Panc1 (cell line): ENCODE data around the gene CYTH4. TPM values are rescaled to one million over a fixed set of nuclear protein-coding genes. Genes with fewer than 3 reads are reported as not detected.

Experiments used
- ATAC-seq: fragments of 200-7000 bp; cut with Tn5 transposase; 2 replicates; pipeline ENCODE4 v1.9.1; 2020; ENCODE audit warnings: mild to moderate bottlenecking, moderate library complexity
- BruUV-seq: library from RNA; stranded (reverse); fragments of 400-500 nt; replicated peaks from 2 replicates; lab custom pipeline; 2021; lab: Mats Ljungman, UMichigan
- CTCF ChIA-PET: fragments of 300-600 bp; sonication (Branson Sonifier 250); formaldehyde crosslinking; loops from one replicate; lab custom pipeline; 2022; ENCODE audit warnings: antibody characterized with exemption; lab: Charles Lee
- POLR2A ChIA-PET: fragments of 300-600 bp; sonication (Branson Sonifier 250); formaldehyde crosslinking; loops from one replicate; lab custom pipeline; 2022; ENCODE audit warnings: antibody characterized with exemption; lab: Charles Lee
- DNase-seq: peaks from one replicate; pipeline ENCODE4 v3.0.0-alpha.2; 2010; ENCODE audit warnings: low read depth, low spot score
- H3K27ac ChIP-seq: 2 replicates; pipeline ENCODE4 v1.5.1; 2011; ENCODE audit warnings: mild to moderate bottlenecking, low read length, inconsistent platforms
- H3K27me3 ChIP-seq: fragments of 200-500 bp; sonication (Bioruptor generic); 2 replicates; pipeline ENCODE4 v1.6.0; 2014; ENCODE audit warnings: low read length, inconsistent platforms; ENCODE audit not compliant: control insufficient read depth, insufficient read depth
- H3K36me3 ChIP-seq: fragments of 200-500 bp; sonication (Bioruptor generic); 2 replicates; pipeline ENCODE4 v1.5.1; 2014; ENCODE audit warnings: inconsistent platforms, mild to moderate bottlenecking, low read length, moderate library complexity; ENCODE audit not compliant: control insufficient read depth, insufficient read depth
- H3K4me1 ChIP-seq: 2 replicates; pipeline ENCODE4 v1.5.1; 2011; ENCODE audit warnings: inconsistent platforms, mild to moderate bottlenecking, low read length, moderate library complexity; ENCODE audit not compliant: control insufficient read depth, insufficient read depth
- H3K4me3 ChIP-seq, 2 experiments: 2 replicates each; pipeline ENCODE4 v1.5.1; 2011 to 2012; ENCODE audit warnings: low read depth in 2 of 2, low read length in 2 of 2, mild to moderate bottlenecking in 2 of 2, inconsistent platforms in 1 of 2, moderate library complexity in 1 of 2
- H3K9me3 ChIP-seq: fragments of 200-500 bp; sonication (Bioruptor generic); 2 replicates; pipeline ENCODE4 v1.5.1; 2014; ENCODE audit warnings: low read depth, mild to moderate bottlenecking, inconsistent platforms, low read length, moderate library complexity; ENCODE audit not compliant: control insufficient read depth, insufficient read depth
- CTCF ChIP-seq: fragments of 450-650 bp; IDR thresholded peaks from 2 replicates; pipeline ENCODE4 v1.5.1; 2017; ENCODE audit warnings: mild to moderate bottlenecking
- POLR2AphosphoS5 ChIP-seq: IDR thresholded peaks from 2 replicates; pipeline ENCODE4 v1.6.1; 2012; ENCODE audit warnings: mild to moderate bottlenecking, low read depth, low read length, moderate library complexity
- REST ChIP-seq, 2 experiments: IDR thresholded peaks; 2 replicates each; pipeline ENCODE4 v1.6.1; 2011 to 2012; ENCODE audit warnings: low read depth in 2 of 2, control low read depth in 1 of 2, low read length in 1 of 2, mild to moderate bottlenecking in 1 of 2, moderate library complexity in 1 of 2; ENCODE audit not compliant: insufficient read depth in 1 of 2
- SIN3A ChIP-seq: IDR thresholded peaks from 2 replicates; pipeline ENCODE4 v1.6.1; 2012; ENCODE audit warnings: low read depth, mild to moderate bottlenecking, low read length, moderate library complexity, borderline replicate concordance; ENCODE audit not compliant: insufficient read depth
- TCF7L2 ChIP-seq: IDR thresholded peaks from 2 replicates; pipeline ENCODE4 v1.6.1; 2011; ENCODE audit warnings: mild to moderate bottlenecking, low read depth, low read length, inconsistent platforms
- in situ Hi-C: cut with HindIII; loops from 2 replicates; pipeline ENCODE4 v1.10.0; 2016; ENCODE audit warnings: low sequenced_read_pairs, low pct_unique_long_range_greater_than_20kb
- intact Hi-C: fragments of 100-400 bp; cut with micrococcal nuclease; formaldehyde crosslinking; loops from one replicate; pipeline ENCODE4 v1.10.0; 2022; ENCODE audit not compliant: unreplicated experiment
- total RNA-seq: library from RNA; stranded (reverse); gene quantifications from one replicate; pipeline ENCODE4 v1.2.1, GENCODE V29; 2021; ENCODE audit not compliant: unreplicated experiment

Gene CYTH4
- total RNA-seq, 1 experiment from 2014 or later: 1.3 TPM

- in situ Hi-C loops (no loop called here), intact Hi-C loops (loop anchor here (5.0 kb wide), 1 partner anchor 109 kb away; the partner anchor contains the start of gene ELFN2)
- ATAC-seq (no peak), DNase-seq (no peak)
- Histone ChIP-seq H3K9me3 (no peaks in the 10 kb centered on the region), H3K27ac (no peak overlapping the region), H3K36me3 (no peaks in the 10 kb centered on the region), H3K27me3 (no peaks in the 10 kb centered on the region), H3K4me3 (no peak overlapping the region), H3K4me1 (peaks cover 20% of the 10 kb centered on the region)
- TF ChIP-seq CTCF: no peak; the same call in 1 of the 2 replicates
- TF ChIP-seq REST (IDR thresholded peaks at IDR 0.05; ENCODE audit: insufficient read depth in 1 of 2, low read depth in 2 of 2, low read length in 1 of 2): no peak
- no peak for TF ChIP-seq POLR2AphosphoS5
- TF ChIP-seq TCF7L2: no peak
- no peak for TF ChIP-seq SIN3A
- POLR2A ChIA-PET: no interaction called here
- CTCF ChIA-PET: interaction anchor here (0.8 to 2.7 kb wide), 2 partner anchors 110 to 138 kb away, joined by 4 to 10 read pairs; no protein-coding TSS in a partner anchor
- no TSS peak for BruUV-seq
Measured at GRCh38 chr22:37318364-37319109, 36.2 kb downstream of the CYTH4 start.

- BruUV-seq: no TSS peak
- POLR2A ChIA-PET: no interaction called here
- Histone ChIP-seq H3K9me3 (no peaks in the 10 kb centered on the region), H3K4me3 (no peak overlapping the region), H3K27ac (no peak overlapping the region), H3K36me3 (no peaks in the 10 kb centered on the region), H3K4me1 (peaks cover 11% of the 10 kb centered on the region), H3K27me3 (no peaks in the 10 kb centered on the region)
- intact Hi-C loops: loop anchor here (5.0 kb wide), 1 partner anchor 108 kb away; the partner anchor contains the start of gene ELFN2
- no peak for ATAC-seq
- in situ Hi-C loops: no loop called here
- CTCF ChIA-PET: no interaction called here
- TF ChIP-seq POLR2AphosphoS5: no peak
- TF ChIP-seq SIN3A: no peak
- no peak for TF ChIP-seq CTCF
- no peak for TF ChIP-seq REST (IDR thresholded peaks at IDR 0.05; ENCODE audit: insufficient read depth in 1 of 2, low read depth in 2 of 2, low read length in 1 of 2)
- no peak for TF ChIP-seq TCF7L2
- DNase-seq: no peak
Measured at GRCh38 chr22:37319469-37319868, 37.2 kb downstream of the CYTH4 start.
